IMR-90 (cell line): ENCODE measurements around the gene AMOTL1. TPM values are rescaled to one million over a fixed set of nuclear protein-coding genes. Genes with fewer than 3 reads are reported as not detected.

Source experiments
- ATAC-seq: fragments of 200-7000 bp; cut with Tn5 transposase; 2 replicates; pipeline ENCODE4 v1.9.1; 2020; ENCODE audit warnings: low read depth, mild to moderate bottlenecking, moderate library complexity
- BruUV-seq: library from RNA; stranded (reverse); fragments of 400-500 nt; replicated peaks from 2 replicates; lab custom pipeline; 2021; lab: Mats Ljungman, UMichigan
- CTCF ChIA-PET: fragments of 300-600 bp; formaldehyde crosslinking; extraction: SDS; loops from one replicate; lab custom pipeline; 2021; ENCODE audit warnings: antibody characterized with exemption; lab: Yijun Ruan, JAX
- POLR2A ChIA-PET: fragments of 300-600 bp; sonication (Branson Sonifier 250); formaldehyde crosslinking; loops from one replicate; lab custom pipeline; 2022; ENCODE audit warnings: antibody characterized with exemption; ENCODE audit not compliant: unreplicated experiment; lab: Charles Lee
- DNase-seq: peaks from one replicate; pipeline ENCODE4 v3.0.0; 2013
- H2AFZ ChIP-seq: replicated peaks from 2 replicates; pipeline ENCODE3; 2013; ENCODE audit warnings: low read length, mild to moderate bottlenecking; ENCODE audit not compliant: poor library complexity
- H2AK5ac ChIP-seq: 2 replicates; pipeline ENCODE4 v1.6.1; 2013; ENCODE audit warnings: low read depth, low read length, inconsistent platforms
- H2AK9ac ChIP-seq: replicated peaks from 2 replicates; pipeline ENCODE3; 2013; ENCODE audit warnings: mild to moderate bottlenecking, low read depth, low read length, moderate library complexity; ENCODE audit not compliant: poor library complexity
- H2BK120ac ChIP-seq: 2 replicates; pipeline ENCODE4 v1.6.1; 2013; ENCODE audit warnings: low read depth, low read length, inconsistent platforms
- H2BK15ac ChIP-seq: 3 replicates; pipeline ENCODE4 v1.6.1; 2013; ENCODE audit warnings: low read depth, low read length, inconsistent platforms
- H2BK20ac ChIP-seq: 2 replicates; pipeline ENCODE4 v1.6.1; 2013; ENCODE audit warnings: low read depth, mild to moderate bottlenecking, inconsistent platforms, low read length, moderate library complexity
- H2BK5ac ChIP-seq: 2 replicates; pipeline ENCODE4 v1.6.1; 2013; ENCODE audit warnings: mild to moderate bottlenecking, low read depth, low read length, inconsistent platforms; ENCODE audit not compliant: poor library complexity, severe bottlenecking
- H3K14ac ChIP-seq: replicated peaks from 2 replicates; pipeline ENCODE4 v1.6.1; 2013; ENCODE audit warnings: low read depth, low read length, inconsistent platforms
- H3K18ac ChIP-seq: 2 replicates; pipeline ENCODE4 v1.6.1; 2013; ENCODE audit warnings: low read depth, low read length, control low read depth
- H3K23ac ChIP-seq: 2 replicates; pipeline ENCODE4 v1.6.1; 2013; ENCODE audit warnings: low read depth, low read length, inconsistent platforms
- H3K27ac ChIP-seq: 2 replicates; pipeline ENCODE4 v1.5.1; 2013; ENCODE audit warnings: mild to moderate bottlenecking, control low read depth, low read length; ENCODE audit not compliant: insufficient read depth
- H3K27me3 ChIP-seq: 2 replicates; pipeline ENCODE4 v1.6.1; 2013; ENCODE audit warnings: low read length; ENCODE audit not compliant: control insufficient read depth, insufficient read depth
- H3K36me3 ChIP-seq: 2 replicates; pipeline ENCODE4 v1.6.1; 2013; ENCODE audit warnings: low read length, mixed read lengths; ENCODE audit not compliant: control insufficient read depth, insufficient read depth
- H3K4ac ChIP-seq: 2 replicates; pipeline ENCODE4 v1.6.1; 2013; ENCODE audit warnings: low read depth, low read length, inconsistent platforms
- H3K4me1 ChIP-seq: 2 replicates; pipeline ENCODE4 v1.6.1; 2013; ENCODE audit warnings: low read length, mixed read lengths; ENCODE audit not compliant: control insufficient read depth, insufficient read depth
- H3K4me2 ChIP-seq: 2 replicates; pipeline ENCODE4 v1.6.1; 2013; ENCODE audit warnings: low read depth, mild to moderate bottlenecking, control low read depth, low read length, moderate library complexity
- H3K4me3 ChIP-seq: 2 replicates; pipeline ENCODE4 v1.5.1; 2013; ENCODE audit warnings: low read depth, mild to moderate bottlenecking, control low read depth, low read length, moderate library complexity; ENCODE audit not compliant: insufficient read depth
- H3K56ac ChIP-seq: 2 replicates; pipeline ENCODE4 v1.6.1; 2013; ENCODE audit warnings: low read length, inconsistent platforms; ENCODE audit not compliant: insufficient read depth; ENCODE audit errors: extremely low read depth
- H3K79me1 ChIP-seq, 2 experiments: 2 replicates each; pipeline ENCODE4 v1.6.1; 2013; ENCODE audit warnings: low read length in 2 of 2, inconsistent platforms in 1 of 2, low read depth in 1 of 2
- H3K9ac ChIP-seq: 2 replicates; pipeline ENCODE4 v1.6.1; 2013; ENCODE audit warnings: low read depth, low read length, control low read depth
- H3K9me1 ChIP-seq: 2 replicates; pipeline ENCODE4 v1.6.1; 2013; ENCODE audit warnings: low read length, inconsistent platforms; ENCODE audit not compliant: insufficient read depth
- H3K9me3 ChIP-seq: 2 replicates; pipeline ENCODE4 v1.6.1; 2013; ENCODE audit warnings: low read length; ENCODE audit not compliant: control insufficient read depth, insufficient read depth
- H4K20me1 ChIP-seq: 2 replicates; pipeline ENCODE4 v1.6.1; 2013; ENCODE audit warnings: low read length, inconsistent platforms; ENCODE audit not compliant: insufficient read depth
- H4K5ac ChIP-seq: 2 replicates; pipeline ENCODE4 v1.6.1; 2013; ENCODE audit warnings: mild to moderate bottlenecking, low read depth, low read length, control low read depth
- H4K8ac ChIP-seq, 2 experiments: 2 replicates each; pipeline ENCODE4 v1.6.1; 2013; ENCODE audit warnings: low read depth in 2 of 2, low read length in 2 of 2, control low read depth in 1 of 2, inconsistent platforms in 1 of 2
- H4K91ac ChIP-seq: 2 replicates; pipeline ENCODE4 v1.6.1; 2013; ENCODE audit warnings: low read depth, low read length, inconsistent platforms; ENCODE audit not compliant: insufficient read depth
- CEBPB ChIP-seq: IDR thresholded peaks from 2 replicates; pipeline ENCODE4 v1.6.1; 2012; ENCODE audit warnings: low read depth, low read length, improper control_type of control experiment
- ELK1 ChIP-seq: fragments of 150-350 bp; IDR thresholded peaks from 2 replicates; pipeline ENCODE4 v1.6.1; 2016; ENCODE audit warnings: low read depth, mild to moderate bottlenecking, low read length, moderate library complexity, borderline replicate concordance
- NFE2L2 ChIP-seq: fragments of 150-350 bp; IDR thresholded peaks from 2 replicates; pipeline ENCODE4 v1.6.1; 2016; ENCODE audit warnings: low read depth, mild to moderate bottlenecking, low read length
- POLR2A ChIP-seq: IDR thresholded peaks from 2 replicates; pipeline ENCODE4 v1.6.1; 2012; ENCODE audit warnings: mild to moderate bottlenecking, low read depth, low read length
- RCOR1 ChIP-seq: IDR thresholded peaks from 2 replicates; pipeline ENCODE4 v1.6.1; 2012; ENCODE audit warnings: mild to moderate bottlenecking, low read length, improper control_type of control experiment; ENCODE audit not compliant: insufficient replicate concordance
- SMC3 ChIP-seq: fragments of 150-350 bp; IDR thresholded peaks from 2 replicates; pipeline ENCODE4 v1.6.1; 2016; ENCODE audit warnings: low read depth, mild to moderate bottlenecking, antibody characterized with exemption, low read length, moderate library complexity
- WGBS, 2 experiments: methylation state at CpG; one replicate each; pipeline versions ENCODE4 v1.1.5 to v1.1.7; 2013; ENCODE audit warnings: missing lambda C conversion rate in 2 of 2; ENCODE audit not compliant: insufficient read length in 1 of 2; ENCODE audit errors: extremely low coverage in 2 of 2; 5-methylcytosine and 5-hydroxymethylcytosine counted together
- dilution Hi-C: fragments of 300-500 bp; cut with HindIII; formaldehyde crosslinking; loops from one replicate; pipeline ENCODE4 v1.14.3; 2018; ENCODE audit warnings: low sequenced_read_pairs; ENCODE audit not compliant: unreplicated experiment
- in situ Hi-C: fragments of 300-500 bp; cut with MboI; formaldehyde crosslinking; loops from 3 replicates; pipeline ENCODE4 v1.14.3; 2019; ENCODE audit warnings: low sequenced_read_pairs, inconsistent platforms, mixed read lengths
- intact Hi-C: fragments of 100-400 bp; cut with micrococcal nuclease; formaldehyde crosslinking; loops from 2 replicates; pipeline ENCODE4 v1.10.0; 2022
- polyA plus RNA-seq, 3 experiments: library from polyadenylated mRNA; depleted of rRNA; stranded (reverse); fragments of >200 nt; gene quantifications; 2 replicates each; pipeline ENCODE4 v1.2.3, GENCODE V29; 2012; ENCODE audit warnings: low replicate concordance in 1 of 3
- total RNA-seq: library from RNA; depleted of rRNA; stranded (reverse); fragments of >200 nt; gene quantifications from 2 replicates; pipeline ENCODE4 v1.2.3, GENCODE V29; 2012

AMOTL1 gene
- total and polyA plus RNA-seq, 2 of the 4 experiments (the other 2 are of a cell fraction), result 18.6 to 49.5 TPM

GRCh38 chr11:94907226-94907625, 139.1 kb downstream of the AMOTL1 start:
- Histone ChIP-seq H4K91ac (no peak overlapping the region), H3K4me1 (peaks cover 15% of the 10 kb centered on the region), H4K20me1 (no peaks in the 10 kb centered on the region), H3K56ac (no peak overlapping the region), H4K8ac (no peak overlapping the region), H3K14ac (no peak overlapping the region), H3K27ac (no peak overlapping the region), H3K79me1 (no peaks in the 10 kb centered on the region), H4K5ac (no peak overlapping the region), H2AK5ac (no peak overlapping the region), H2BK15ac (no peak overlapping the region), H3K4ac (no peak overlapping the region), H3K27me3 (no peaks in the 10 kb centered on the region), H3K9me3 (0 out of 2 replicates have a peak, but pooled peaks cover 4% of the 10 kb centered on the region), H3K23ac (no peak overlapping the region), H2AK9ac (no peak overlapping the region), H3K9ac (no peak overlapping the region), H3K4me3 (no peak overlapping the region), H3K4me2 (no peak overlapping the region), H2BK120ac (no peak overlapping the region), H3K18ac (no peak overlapping the region), H3K36me3 (peaks cover 2% of the 10 kb centered on the region; the same call in 1 of the 2 replicates), H2BK20ac (no peak overlapping the region), H3K9me1 (peaks cover 12% of the 10 kb centered on the region; the same call in 1 of the 2 replicates), H2AFZ (no peak overlapping the region), H2BK5ac (no peak overlapping the region)
- WGBS, 2 experiments, result no CpG with 5 or more reads among the region's 2 CpGs
- in situ Hi-C loops (no loop called here), dilution Hi-C loops (no loop called here), intact Hi-C loops (no loop called here)
- TF ChIP-seq POLR2A (no peak), ELK1 (no peak), CEBPB (no peak), NFE2L2 (no peak), SMC3 (no peak), RCOR1 (no peak)
- CTCF ChIA-PET, result no interaction called here
- POLR2A ChIA-PET, result no interaction called here
- no TSS peak for BruUV-seq
- ATAC-seq (no peak), DNase-seq (no peak)
